Measurements from ENCODE around the gene KCNIP4. TPM values are rescaled to one million over a fixed set of nuclear protein-coding genes. Genes with fewer than 3 reads are reported as not detected.

The KCNIP4 gene
- total RNA-seq, 1 donor from 2014 or later, result not detected

- Histone ChIP-seq H3K4me1 (no peaks in the 10 kb centered on the region), H3K27me3 (ENCODE audit: low read depth) (no peaks in the 10 kb centered on the region), H3K27ac (replicated peaks) (no peak overlapping the region), H3K36me3 (no peaks in the 10 kb centered on the region), H3K4me3 (no peak overlapping the region), H3K9me3 (replicated peaks) (peaks cover 3% of the 10 kb centered on the region)
- no peak for DNase-seq
- intact Hi-C loops (cut with micrococcal nuclease), result no loop called here
- no peak for TF ChIP-seq CTCF (IDR thresholded peaks at IDR 0.05; ENCODE audit: borderline replicate concordance)
Measured at GRCh38 chr4:21032089-21032645, 916.4 kb downstream of the KCNIP4 start.

GRCh38 chr4:21018817-21019216, 929.8 kb downstream of the KCNIP4 start:
- Histone ChIP-seq H3K4me3 (no peak overlapping the region), H3K36me3 (no peaks in the 10 kb centered on the region), H3K4me1 (no peaks in the 10 kb centered on the region), H3K27me3 (ENCODE audit: low read depth) (no peaks in the 10 kb centered on the region), H3K9me3 (replicated peaks) (peaks cover 35% of the 10 kb centered on the region), H3K27ac (replicated peaks) (no peak overlapping the region)
- DNase-seq, result no peak
- no peak for TF ChIP-seq CTCF (IDR thresholded peaks at IDR 0.05; ENCODE audit: borderline replicate concordance)
- intact Hi-C loops (cut with micrococcal nuclease), result no loop called here

GRCh38 chr4:21013501-21013900, 935.1 kb downstream of the KCNIP4 start:
- no peak overlapping the region for H3K4me3 ChIP-seq
- TF ChIP-seq CTCF (IDR thresholded peaks at IDR 0.05; ENCODE audit: borderline replicate concordance), result no peak
- DNase-seq, result no peak
- no peaks in the 10 kb centered on the region for H3K27me3 ChIP-seq (ENCODE audit: low read depth)
- peaks cover 21% of the 10 kb centered on the region for H3K9me3 ChIP-seq (replicated peaks)
- H3K27ac ChIP-seq (replicated peaks), result no peak overlapping the region
- H3K36me3 ChIP-seq, result no peaks in the 10 kb centered on the region
- H3K4me1 ChIP-seq, result no peaks in the 10 kb centered on the region
- intact Hi-C loops (cut with micrococcal nuclease), result no loop called here

GRCh38 chr4:21012851-21013331, 935.7 kb downstream of the KCNIP4 start:
- Histone ChIP-seq H3K27me3 (ENCODE audit: low read depth) (no peaks in the 10 kb centered on the region), H3K4me1 (no peaks in the 10 kb centered on the region), H3K27ac (replicated peaks) (no peak overlapping the region), H3K4me3 (no peak overlapping the region), H3K9me3 (replicated peaks) (peaks cover 21% of the 10 kb centered on the region), H3K36me3 (no peaks in the 10 kb centered on the region)
- no peak for DNase-seq
- intact Hi-C loops (cut with micrococcal nuclease), result no loop called here
- TF ChIP-seq CTCF (IDR thresholded peaks at IDR 0.05; ENCODE audit: borderline replicate concordance), result no peak

- Histone ChIP-seq H3K4me1 (no peaks in the 10 kb centered on the region), H3K4me3 (no peak overlapping the region), H3K9me3 (replicated peaks) (peaks cover 7% of the 10 kb centered on the region), H3K27me3 (ENCODE audit: low read depth) (no peaks in the 10 kb centered on the region), H3K27ac (replicated peaks) (no peak overlapping the region), H3K36me3 (no peaks in the 10 kb centered on the region)
- TF ChIP-seq CTCF (IDR thresholded peaks at IDR 0.05; ENCODE audit: borderline replicate concordance), result no peak
- intact Hi-C loops (cut with micrococcal nuclease), result no loop called here
- no peak for DNase-seq
Measured at GRCh38 chr4:21011106-21011505, 937.5 kb downstream of the KCNIP4 start.

All from left ventricle myocardium inferior (tissue), 1 donor.